HG02870 (cell line): ENCODE measurements around the gene ORC4.
"Not testable (repeated sequence)": the region's sequence is repeated elsewhere in the genome, so short reads cannot be mapped to it uniquely, and the experiment has no call there.

Experiments
- ATAC-seq: cut with Tn5 transposase; IDR thresholded peaks from one replicate; pipeline ENCODE4 v1.9.1; 2021; ENCODE audit warnings: mild to moderate bottlenecking, moderate library complexity; ENCODE audit not compliant: unreplicated experiment

ORC4 gene

DNA sequence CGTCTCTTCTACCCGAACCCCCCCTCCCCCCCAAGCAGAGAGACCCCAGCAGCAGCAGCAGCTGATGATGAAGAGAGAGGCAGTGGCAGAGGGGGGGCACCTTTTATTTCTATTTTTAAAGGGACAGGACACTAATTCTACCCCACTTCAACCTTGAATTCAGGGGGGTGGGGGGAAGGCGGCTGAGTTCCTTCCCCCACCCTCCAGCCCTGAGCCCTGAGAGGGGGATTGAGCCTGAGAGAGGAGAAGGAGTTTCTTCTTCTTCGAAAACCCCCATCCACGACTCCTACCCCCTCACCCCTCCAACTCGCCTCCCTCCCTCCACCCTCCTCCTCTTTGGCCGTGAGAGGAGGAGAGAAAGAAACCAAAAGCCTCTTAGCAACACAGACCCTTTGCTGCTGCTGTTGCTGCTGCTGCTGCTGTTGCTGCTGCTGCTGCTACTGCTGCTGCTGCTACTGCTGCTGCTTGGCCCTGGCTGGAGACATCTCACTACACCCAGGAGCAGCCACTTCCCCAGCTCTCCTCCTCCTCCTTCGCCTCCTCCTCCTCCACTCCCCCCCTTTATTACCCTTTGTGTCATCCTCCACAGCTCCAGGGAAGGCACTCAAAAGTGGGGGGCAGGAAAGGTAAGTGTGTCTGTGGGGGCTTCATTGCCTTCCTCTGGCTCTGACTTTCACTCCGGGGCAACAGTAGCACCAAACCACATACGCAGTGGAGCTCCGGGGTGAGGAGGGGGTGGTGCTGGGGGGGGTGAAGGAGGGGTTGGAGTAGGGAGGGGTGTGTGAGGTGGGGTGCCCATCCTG, 723 bp upstream of the ORC4 start, which contains the start of gene MBD5:
MBD5 (plus strand) TSS at position 33 of the 803 bp plus-strand sequence.
- ATAC-seq: peak; percentile 29

DNA sequence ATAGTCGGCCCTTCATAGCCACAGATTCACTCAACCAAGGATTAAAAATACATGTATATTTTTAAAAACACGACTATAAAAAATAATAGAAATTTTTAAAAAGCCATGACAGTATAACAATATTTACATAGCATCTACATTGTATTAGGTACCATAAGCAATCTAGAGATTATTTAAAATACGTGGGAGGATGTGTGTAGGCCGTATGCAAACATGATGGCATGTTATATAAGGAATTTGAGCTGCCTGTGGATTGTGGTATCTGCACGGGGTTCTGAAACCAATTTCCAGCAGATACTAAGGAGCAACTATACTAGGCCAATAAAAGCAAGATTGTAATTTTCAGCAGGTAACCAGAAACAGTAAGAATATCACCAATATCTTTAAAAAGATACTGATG, 5.9 kb downstream of the ORC4 start:
- ATAC-seq: no peak

DNA sequence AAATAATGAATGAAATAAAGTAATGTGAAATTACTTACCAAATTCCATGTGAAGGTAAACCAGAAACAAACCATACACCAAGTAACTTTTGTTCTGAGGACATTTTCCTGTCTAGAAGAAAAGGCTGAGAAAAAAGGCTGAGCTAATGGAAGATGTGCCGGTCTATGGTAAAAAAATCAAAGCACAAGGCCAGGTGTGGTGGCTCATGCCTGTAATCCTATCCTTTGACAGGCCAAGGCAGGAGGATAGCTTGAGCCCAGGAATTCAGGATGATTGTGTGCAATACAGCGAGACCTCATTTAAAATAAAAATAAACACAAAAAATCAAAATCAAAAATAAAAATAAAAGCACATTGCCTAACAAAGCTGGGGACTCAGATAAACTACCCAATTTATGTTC, 6.7 kb downstream of the ORC4 start:
- ATAC-seq: no peak

DNA sequence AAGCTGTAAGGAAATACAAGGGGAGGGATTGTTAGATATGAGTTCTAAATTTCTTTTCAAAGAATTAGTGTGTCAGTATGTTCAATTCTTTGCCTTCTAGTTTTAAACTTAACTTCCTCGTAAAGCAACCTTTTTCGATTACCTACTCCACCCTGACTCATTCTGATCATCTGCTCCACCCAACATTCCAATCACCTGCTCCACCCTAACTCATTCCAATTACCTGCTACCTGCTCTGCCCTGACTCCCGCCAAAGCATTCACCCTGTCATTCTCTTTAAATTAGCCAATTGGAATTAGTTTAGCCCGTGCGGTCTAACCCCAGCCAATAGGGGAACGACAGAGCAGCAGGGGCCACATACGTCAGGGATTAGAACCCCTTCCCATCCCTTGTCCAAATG, 12.1 kb downstream of the ORC4 start:
- ATAC-seq: not testable (repeated sequence)

DNA sequence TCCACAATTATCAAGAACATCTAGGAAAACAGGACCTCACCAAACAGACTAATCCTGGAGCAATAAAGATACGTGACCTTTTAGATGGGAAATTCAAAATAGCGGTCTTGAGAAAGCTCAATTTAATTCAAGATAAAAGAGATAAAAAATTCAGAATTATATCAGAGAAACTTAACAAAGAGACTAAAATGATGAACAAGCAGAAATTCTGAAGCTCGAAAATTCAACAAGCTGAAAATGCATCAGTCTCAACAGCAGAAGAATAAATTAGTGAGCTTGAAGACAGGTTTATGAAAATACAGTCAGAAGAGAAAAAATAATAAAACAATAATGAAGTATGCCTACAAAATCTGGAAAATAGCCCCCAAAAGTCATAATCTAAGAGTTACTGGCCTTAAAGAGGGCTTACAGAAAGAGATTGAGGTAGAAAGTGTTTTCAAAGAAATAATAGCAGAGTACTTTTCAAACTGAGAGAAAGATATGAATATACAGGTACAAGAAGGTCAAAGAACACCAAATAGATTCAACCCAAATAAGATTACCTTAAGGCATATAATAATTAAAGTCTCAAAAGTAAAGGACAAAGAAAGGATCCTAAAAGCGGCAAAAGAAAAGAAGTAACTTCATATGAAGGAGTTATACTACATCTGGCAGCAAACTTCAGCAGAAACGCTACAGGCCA, 13.2 kb downstream of the ORC4 start:
- ATAC-seq: no peak

DNA sequence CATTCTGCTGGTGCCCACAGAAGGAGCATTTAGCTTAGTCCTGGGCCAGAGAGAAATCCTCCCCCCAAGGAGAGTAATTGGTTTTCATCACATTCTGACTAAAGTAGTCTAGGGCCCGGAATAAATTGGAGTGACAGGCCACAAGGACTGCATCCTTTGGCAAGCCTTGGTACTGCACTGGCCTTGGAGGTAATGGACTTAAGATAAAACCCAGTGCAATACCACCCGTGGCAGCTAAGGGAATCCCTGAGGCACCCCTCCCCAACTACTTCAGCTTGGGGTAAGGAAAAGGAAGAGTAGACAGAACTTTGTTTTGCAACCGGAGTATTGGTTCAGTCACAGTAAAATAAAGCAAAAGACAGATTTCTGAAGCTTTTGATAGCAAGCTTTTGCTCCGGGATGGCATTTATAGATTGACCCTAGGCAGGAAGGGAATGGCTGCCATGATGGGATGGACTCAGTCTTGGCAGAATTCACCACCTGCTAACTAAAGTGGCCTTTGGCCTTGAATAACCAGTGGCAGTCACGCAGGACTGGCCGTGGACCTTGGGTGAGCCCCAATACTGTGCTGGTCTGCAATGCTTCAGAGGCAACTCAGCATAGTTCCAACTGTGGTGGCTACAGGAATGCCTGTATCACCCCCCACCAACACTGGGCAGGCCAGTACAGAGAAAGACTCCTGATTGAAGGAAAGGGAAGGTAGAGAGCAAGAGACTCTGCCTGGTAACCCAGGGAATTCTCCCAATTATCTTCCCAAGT, 14.1 kb downstream of the ORC4 start:
- ATAC-seq: no peak

DNA sequence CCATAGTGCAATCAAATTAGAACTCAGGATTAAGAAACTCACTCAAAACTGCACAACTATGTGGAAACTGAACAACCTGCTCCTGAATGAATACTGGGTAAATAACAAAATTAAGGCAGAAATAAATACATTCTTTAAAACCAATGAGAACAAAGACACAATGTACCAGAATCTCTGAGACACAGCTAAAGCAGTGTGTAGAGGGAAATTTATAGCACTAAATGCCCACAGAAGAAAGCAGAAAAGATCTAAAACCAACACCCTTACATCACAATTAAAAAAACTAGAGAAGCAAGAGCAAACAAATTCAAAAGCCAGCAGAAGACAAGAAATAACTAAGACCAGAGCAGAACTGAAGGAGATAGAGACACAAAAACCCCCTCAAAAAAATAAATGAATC, 18.1 kb downstream of the ORC4 start:
- not testable (repeated sequence) for ATAC-seq

DNA sequence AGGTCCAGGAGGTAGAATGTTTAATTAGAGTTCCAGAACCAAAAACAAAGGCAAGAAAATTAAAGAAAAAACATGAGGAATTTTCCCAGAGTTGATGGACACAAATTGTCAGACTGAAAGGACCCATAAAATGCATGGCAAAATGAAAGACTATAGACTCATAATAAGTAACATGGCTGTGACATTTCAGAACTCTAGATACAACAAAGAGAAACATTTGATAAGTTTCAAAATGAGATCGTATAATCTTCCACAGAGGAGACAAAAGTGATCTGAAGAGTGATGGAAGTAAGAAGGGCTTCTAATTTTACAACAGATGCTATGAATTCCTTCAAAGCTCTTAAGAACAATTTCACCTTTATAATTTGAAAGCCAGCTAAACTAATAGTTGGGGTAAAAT, 20.4 kb downstream of the ORC4 start:
- ATAC-seq: no peak

DNA sequence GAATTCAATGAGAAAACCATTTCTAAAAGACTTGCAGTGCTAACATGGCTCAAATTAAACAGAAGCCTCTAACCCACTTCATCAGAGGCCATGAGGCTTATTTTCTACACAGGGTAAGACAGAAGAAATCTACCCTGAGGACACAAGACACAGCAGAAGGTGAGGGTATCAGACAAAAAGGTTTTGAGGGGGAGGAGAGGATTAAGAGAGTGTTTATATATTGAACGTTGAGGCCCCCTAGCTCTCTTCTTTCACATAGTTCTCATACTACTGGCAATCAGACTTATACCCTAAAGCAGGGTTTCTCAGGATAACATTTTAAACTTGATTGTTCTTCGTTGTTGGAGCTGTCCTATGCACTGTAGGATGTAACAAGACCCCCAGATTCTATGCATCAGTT, 21.4 kb downstream of the ORC4 start:
- no peak for ATAC-seq

DNA sequence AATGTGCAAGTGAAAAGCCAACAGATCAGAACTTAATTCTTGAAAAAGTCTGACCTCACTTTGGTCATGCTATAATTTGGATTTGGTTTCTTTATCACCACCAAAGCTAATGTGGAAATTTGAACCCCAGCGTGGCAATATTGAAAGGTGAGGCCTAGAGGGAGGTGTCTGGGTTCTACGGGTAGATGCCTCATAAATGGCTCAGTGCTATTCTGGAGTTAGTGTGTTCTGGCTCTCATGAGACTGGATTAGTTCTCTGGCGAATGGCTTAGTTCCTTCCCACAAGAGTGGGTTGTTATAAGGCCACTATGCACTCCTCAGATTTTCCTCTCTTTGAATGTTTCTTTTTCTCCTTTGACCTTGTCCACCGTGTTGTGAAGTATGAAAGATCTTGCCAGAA, 22.3 kb downstream of the ORC4 start:
- no peak for ATAC-seq

DNA sequence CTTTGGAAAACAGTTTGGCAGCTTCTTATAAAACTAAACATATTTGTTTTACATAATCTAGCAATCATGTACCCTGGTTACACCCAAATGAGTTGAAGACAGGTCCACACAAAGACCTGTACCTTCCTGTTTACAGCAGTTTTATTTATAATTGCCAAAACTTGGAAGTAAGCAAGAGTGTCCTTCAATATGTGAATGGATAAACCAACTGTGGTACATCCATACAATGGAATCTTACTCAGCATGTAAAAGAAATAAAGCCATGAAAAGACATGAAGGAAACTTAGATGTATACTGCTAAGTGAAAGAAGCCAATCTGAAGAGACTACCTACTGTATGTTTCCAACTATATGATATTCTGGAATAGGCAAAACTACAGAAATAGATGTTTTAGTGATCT, 23.7 kb downstream of the ORC4 start:
- ATAC-seq: no peak

DNA sequence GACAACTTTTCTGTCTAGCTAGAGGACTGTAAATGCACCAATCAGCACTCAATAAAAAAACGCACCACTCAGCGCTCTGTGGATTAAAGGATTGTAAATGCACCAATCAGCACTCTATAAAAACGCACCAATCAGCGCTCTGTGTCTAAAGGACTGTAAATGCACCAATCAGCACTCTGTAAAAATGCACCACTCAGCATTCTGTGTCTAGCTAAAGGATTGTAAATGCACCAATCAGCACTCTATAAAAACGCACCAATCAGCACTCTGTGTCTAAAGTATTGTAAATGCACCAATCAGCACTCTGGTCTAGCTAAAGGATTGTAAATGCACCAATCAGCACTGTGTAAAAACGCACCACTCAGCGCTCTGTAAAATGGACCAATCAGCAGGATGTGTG, 25.6 kb downstream of the ORC4 start:
- not testable (repeated sequence) for ATAC-seq

DNA sequence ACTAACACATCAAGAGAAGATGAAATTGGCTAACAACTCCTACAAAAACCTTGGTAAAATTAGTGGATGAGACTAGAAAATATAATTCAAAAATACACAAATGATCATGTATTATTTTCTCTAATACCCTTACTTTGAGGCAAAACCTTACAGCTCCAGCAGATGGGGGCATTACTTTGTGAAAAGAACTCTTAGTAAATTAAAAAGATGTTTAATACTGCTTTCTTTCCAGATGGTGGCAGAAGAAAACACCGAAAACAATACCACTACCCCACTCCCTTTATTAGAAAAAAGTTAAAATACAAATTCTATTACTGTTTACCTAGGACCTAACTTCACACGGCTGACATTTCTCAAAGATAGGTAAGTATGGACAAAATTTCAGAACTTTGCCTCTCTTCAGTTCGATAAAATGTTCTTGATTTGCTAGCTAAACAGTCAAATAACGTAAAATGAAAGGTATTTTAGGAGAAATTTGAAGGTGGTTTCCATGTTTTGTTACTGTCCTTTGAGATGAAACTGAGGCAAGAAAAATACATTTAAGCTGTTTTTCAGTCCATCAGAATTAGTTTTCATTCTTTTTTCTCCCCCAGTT, 30.6 kb downstream of the ORC4 start:
- ATAC-seq: peak; percentile 86

DNA sequence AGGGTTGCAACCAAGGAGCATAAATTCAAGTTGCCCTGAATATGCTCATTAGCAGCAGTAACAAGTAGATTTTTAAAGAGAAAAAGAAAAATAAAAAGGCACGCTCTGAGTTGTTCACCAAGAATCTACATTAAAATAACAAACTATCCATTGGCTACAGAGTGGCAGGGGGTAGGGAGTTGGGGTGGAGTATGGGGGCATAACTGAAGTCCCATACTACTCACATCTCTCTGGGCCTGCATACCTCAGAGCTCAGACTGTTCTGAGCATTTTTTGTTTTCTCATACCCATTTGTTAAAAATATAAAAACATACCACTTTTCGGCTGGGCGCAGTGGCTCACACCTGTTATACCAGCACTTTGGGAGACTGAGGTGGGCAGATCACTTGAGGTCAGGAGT, 31.4 kb downstream of the ORC4 start:
- ATAC-seq: no peak

DNA sequence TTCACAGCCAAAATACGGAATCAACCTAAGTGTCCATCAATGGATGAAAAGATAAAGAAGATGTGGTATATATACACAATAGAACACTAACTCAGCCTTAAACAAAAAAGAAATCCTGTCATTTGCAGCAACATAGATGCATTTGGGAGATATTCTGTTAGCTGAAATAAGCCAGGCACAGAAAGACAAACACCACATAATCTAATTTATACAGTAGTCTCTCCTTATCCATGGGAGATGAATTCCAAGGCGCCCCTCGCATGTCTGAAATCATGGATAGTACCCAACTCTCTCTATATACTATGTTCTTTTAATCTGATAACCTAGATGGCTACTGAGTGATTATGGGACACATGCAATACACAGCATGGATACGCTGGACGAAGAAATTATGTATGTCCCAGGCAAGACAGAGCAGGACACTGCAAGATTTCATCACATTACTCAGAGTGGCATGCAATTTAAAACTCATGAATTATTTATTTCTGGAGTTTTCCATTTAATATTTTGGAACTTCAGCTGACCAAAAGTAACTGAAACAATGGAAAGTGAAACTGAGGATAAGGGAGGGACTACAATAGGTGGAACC, 39.5 kb downstream of the ORC4 start:
- no peak for ATAC-seq

DNA sequence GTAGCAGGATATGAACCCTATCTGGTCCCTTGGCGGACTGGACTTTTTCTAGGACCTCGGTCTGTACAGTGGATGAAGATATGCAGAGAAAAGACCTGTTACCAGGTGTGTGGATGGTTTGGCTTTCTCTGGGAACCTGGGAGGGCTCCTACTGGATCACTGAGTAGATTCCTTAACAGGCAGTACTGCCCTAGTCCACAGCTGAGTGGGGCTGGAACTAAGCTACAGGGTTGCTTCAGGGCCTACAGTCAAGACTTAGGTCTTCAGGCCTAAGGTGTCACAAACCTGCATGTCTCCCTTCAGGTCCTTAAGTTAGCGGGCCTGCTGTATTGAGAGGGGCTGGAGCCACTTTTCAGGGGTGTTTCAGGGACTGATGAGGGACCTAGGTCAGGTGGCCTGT, 42.9 kb downstream of the ORC4 start:
- ATAC-seq: no peak

DNA sequence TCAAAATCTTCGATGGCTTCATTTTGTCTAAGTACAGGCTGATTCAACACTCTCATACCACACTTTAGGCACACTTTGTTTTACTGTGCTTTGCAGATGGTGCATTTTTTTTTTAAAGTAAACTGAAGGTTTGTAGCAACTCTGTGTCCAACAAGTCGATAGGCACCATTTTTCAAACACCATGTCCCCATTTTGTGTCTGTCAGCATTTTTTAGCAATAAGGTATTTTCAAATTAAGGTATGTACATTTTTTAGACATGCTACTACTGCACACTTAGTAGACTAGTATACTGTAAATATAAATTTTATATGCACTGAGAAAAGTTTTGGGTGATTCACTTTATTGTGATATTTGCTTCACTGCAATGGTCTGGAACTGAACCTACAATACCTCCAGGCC, 44.4 kb downstream of the ORC4 start:
- ATAC-seq: no peak

DNA sequence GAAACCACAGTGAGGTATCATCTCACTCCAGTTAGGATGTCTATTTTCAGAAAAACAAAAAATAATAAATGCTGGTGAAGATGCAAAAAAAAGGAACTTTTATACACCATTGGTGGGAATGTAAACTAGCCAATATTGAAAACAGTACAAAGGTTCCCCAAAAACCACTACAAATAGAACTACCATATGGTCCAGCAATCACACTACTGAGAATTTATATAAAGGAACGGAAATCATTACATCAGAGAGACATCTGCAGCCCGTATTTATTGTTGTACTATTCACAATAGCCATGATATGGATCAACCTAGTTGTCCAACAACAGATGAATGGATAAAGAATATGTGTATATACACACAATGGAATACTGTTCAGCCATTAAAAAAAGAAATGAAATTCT, 52.0 kb downstream of the ORC4 start:
- ATAC-seq: no peak

DNA sequence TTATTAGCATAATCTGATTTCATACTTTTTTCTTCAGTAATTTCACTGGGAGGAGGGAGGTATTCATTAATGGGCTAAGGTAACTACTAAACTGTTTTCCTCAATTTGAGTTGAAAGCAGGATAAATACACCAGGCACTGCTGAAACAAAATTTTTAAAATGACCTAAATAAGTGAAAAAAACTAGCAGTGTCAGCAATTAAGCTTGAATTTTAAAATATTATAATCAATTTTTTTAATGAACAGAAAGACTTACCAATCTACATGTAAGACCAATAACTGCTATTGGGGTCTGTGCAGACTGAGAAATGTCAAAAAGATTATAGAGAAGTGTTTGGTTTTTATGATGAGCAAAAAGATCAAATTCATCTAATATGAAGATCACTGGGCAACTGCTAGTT, 68.4 kb downstream of the ORC4 start:
- ATAC-seq: no peak

DNA sequence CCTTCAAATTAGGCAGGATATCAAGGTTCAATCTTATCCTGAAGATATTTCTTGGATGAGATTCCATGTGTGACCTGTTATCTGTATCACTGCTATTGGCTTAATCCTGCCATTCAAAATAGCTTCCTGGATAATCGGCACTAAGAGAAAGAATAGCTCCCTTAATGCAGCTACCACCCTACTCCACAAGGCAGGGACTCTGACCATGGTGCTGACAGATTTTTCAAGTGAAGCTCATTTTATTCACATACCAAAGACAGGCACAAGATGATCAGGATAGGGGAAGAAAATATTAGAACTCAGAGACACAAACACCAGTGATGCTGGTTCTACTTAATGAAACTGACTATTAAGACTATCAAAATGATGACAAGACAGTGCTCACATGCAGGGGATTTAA, 74.9 kb downstream of the ORC4 start:
- ATAC-seq: no peak

DNA sequence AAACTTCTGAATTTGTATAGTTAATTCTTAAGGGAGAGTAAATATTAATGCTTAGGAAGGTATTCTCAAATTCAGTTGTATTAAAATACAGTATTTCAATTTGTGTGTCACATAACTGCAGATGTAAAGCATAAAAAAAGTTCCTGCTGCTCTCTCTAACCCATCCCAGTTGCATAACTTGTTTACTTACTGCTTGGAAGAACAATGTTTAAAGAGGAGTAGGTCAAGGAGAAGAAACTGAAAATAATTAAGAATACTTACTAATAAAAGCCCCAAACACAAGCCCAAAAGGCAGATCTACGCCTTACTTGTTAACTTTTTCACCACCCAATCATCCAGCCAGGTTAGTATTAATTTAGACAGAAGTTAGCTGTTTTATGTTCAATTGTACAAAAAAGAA, 81.2 kb downstream of the ORC4 start:
- ATAC-seq: no peak
